Activated naive CD8-positive, alpha-beta T cell treated with anti-CD3 and anti-CD28 coated beads for 36 hours (primary cell): ENCODE data around the gene ABI3BP. TPM values are rescaled to one million over a fixed set of nuclear protein-coding genes. Genes with fewer than 3 reads are reported as not detected.

Source experiments
- DNase-seq: peaks from one replicate; pipeline ENCODE4 v3.0.0; 2021
- H3K27ac Mint-ChIP-seq: one replicate; pipeline ENCODE4 v1.8.0; 2022; ENCODE audit warnings: mild to moderate bottlenecking, moderate library complexity, mixed read lengths
- H3K27me3 Mint-ChIP-seq: one replicate; pipeline ENCODE4 v1.8.0; 2022; ENCODE audit warnings: mild to moderate bottlenecking, mixed read lengths
- H3K36me3 Mint-ChIP-seq: one replicate; pipeline ENCODE4 v1.8.0; 2021; ENCODE audit warnings: mild to moderate bottlenecking, mixed read lengths
- H3K4me1 Mint-ChIP-seq: one replicate; pipeline ENCODE4 v1.8.0; 2021; ENCODE audit warnings: mixed read lengths
- H3K4me3 Mint-ChIP-seq: one replicate; pipeline ENCODE4 v1.8.0; 2022; ENCODE audit warnings: mild to moderate bottlenecking, moderate library complexity, mixed read lengths
- H3K9me3 Mint-ChIP-seq: one replicate; pipeline ENCODE4 v1.8.0; 2022; ENCODE audit warnings: mixed read lengths
- total RNA-seq, 2 experiments: library from RNA; stranded (reverse); gene quantifications; one replicate each; pipeline ENCODE4 v1.2.3, GENCODE V29; 2021

The ABI3BP gene
- total RNA-seq, 2 experiments from 2014 or later, result 0.12 to 0.14 TPM

DNA sequence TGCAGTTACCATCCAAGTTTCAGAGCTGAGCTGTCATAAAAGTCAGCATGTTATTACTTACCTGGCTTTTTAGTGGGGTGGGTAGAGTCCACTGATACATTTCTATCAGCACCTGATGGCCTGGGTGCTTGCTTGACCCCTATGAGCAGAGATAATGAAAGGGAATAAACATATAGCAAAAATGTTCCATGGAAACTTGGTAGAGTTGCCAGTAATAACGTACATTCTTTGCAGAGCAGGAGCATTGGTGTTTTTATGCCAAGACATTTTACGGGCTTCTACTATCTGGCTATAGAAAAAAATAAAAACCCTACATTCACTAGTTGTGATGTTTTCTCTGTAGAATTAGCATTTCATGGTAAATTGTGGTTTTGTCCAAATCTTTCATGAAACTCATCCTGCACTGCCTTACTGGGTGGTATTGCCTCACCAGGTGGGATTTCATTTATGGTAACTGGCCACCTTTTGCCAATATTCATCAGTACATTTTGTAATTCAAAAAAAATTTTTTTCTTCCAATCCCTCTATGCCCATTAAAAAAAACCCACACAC is 213.1 kb downstream of the ABI3BP start:
- Mint-ChIP-seq H3K4me1 (no peaks in the 10 kb centered on the region), H3K27me3 (no peaks in the 10 kb centered on the region), H3K27ac (no peak overlapping the region), H3K4me3 (no peak overlapping the region), H3K9me3 (peaks cover 1% of the 10 kb centered on the region), H3K36me3 (no peaks in the 10 kb centered on the region)
- DNase-seq, result no peak

DNA sequence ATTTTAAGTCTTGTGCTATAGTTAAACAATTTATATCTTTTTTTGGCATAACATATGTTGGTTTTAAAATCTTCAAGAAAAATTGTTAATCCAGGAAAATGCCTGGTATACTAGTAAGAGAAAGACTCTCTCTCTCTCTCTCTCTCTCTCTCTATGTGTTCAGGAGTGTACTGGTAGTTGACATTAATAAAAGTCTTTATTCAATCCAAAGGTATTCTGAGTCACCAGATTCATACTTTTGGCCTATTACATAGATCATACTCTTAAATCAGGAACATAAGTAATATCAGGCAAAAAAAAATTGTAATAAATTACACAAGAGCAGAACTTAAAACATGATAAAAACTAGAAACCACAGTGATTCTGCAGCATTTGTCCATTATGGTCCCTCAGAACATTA is 213.7 kb downstream of the ABI3BP start:
- Mint-ChIP-seq H3K27ac (no peak overlapping the region), H3K4me1 (no peaks in the 10 kb centered on the region), H3K4me3 (no peak overlapping the region), H3K9me3 (no peaks in the 10 kb centered on the region), H3K27me3 (no peaks in the 10 kb centered on the region), H3K36me3 (no peaks in the 10 kb centered on the region)
- DNase-seq, result no peak

DNA sequence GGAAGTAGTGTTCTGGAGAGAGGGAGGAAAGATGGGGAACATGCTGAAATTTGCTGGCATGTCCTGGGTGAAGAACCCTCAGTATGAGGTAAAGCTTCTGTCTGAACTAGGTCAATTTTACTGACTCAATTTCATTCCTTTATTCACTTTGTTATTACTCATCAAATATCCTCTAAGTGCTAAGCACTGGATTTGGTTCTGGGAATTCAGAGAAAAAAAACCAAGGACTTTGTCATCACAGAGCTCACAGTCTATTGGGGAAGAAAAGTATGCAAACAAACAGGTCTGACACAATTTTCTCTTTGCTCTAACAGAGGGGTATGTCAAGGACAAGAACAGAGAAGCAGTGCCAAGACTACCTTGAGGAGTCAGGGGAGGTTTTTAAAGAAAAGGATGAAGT is 215.9 kb downstream of the ABI3BP start:
- Mint-ChIP-seq H3K36me3 (no peaks in the 10 kb centered on the region), H3K4me1 (no peaks in the 10 kb centered on the region), H3K9me3 (no peaks in the 10 kb centered on the region), H3K27ac (no peak overlapping the region), H3K4me3 (no peak overlapping the region), H3K27me3 (no peaks in the 10 kb centered on the region)
- no peak for DNase-seq

DNA sequence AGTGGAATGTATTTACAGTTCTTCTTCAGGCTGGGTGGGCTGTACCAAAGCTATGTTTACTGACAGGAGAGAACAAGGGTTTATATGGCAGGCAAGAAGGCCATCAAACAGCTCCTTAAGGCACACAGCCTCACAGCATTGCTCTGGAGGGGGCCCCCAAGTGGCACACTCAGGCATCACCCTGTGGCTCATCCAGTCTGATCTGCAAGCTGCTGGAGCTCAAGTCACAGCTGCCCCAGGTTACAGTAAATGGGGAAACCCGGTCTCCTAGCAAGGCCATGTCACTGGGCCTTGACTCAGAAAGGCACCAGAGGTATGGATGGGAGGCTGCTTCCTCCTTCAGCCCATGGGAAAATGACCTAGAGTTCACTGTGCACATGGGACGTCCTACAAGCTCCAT is 216.5 kb downstream of the ABI3BP start:
- no peaks in the 10 kb centered on the region for H3K27me3 Mint-ChIP-seq
- DNase-seq, result no peak

DNA sequence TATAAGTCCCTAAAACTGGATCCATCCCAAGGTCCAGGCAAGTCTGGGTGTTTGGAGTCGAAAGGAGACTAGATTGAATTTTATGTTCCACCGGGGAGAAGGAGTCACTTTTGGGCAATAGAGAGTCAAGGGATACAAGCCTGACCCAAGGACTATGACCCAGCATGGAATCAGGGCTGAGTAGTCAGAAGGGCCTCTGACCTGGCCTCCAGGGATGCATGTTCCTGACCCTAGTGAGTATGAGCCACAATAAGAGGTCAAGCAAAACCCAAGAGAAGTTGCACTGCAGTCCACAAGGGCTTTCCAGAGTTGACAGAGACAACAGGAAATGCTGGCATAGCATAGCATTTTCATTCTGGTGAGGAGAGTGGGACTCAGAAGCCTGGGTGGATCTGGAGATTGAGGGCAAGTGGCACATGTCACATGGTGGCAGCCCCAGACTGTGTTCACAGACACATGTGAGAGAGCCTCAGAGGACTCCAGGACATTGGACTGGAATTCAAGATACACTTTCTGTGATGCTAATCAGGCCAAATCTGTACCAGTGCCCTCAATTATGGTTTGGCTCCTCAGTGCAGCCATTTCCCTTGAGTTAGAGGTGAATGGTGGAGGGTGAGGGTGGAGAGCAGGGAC is 217.0 kb downstream of the ABI3BP start:
- Mint-ChIP-seq H3K9me3 (no peaks in the 10 kb centered on the region), H3K4me3 (no peak overlapping the region), H3K27me3 (no peaks in the 10 kb centered on the region), H3K36me3 (peaks cover 2% of the 10 kb centered on the region), H3K4me1 (no peaks in the 10 kb centered on the region), H3K27ac (no peak overlapping the region)
- DNase-seq, result no peak

More for the DNA sequence above, 216.5 kb downstream of the ABI3BP start:
- Mint-ChIP-seq H3K4me1 (no peaks in the 10 kb centered on the region), H3K9me3 (no peaks in the 10 kb centered on the region), H3K4me3 (no peak overlapping the region), H3K36me3 (peaks cover 1% of the 10 kb centered on the region), H3K27ac (no peak overlapping the region)

DNA sequence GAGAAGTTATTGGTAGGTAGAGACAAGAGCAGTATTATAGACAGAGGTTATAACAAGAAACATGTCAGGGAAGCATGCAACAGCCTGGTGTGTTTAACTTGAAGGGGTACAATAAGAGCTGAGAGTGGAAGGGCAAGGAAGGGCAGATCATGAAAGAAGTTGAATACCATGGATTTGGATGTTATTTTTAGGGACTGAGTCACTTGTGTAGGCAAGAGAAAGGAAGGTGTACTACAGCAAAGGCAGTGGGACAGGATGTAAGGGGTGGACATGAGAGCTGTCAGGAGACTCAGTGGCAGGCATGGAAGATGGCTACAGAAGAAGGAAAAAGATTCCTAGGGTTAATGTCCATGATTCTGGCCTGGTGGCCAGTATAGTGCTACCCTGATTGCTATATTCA is 217.6 kb downstream of the ABI3BP start:
- Mint-ChIP-seq H3K4me3 (no peak overlapping the region), H3K36me3 (peaks cover 2% of the 10 kb centered on the region)
- DNase-seq, result no peak

DNA sequence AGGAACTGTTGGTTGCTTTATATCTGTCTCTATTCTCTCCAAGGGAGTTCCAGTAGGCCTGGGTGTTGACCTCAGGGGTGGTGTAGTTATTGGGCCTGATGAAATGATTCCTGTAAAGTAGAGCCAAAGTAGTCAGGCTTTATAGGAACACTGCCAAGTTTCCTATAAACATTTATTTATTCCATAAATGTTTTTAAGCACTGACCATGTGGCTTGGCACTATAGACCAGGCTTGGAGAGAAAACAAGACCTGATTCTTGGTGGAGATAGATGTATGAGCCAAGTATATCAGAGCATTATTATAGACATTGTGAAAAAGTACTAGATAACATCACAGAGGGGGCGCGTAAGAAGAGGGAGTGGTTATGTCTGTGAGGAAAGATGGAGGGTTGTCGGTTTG is 218.0 kb downstream of the ABI3BP start:
- Mint-ChIP-seq H3K27me3 (no peaks in the 10 kb centered on the region), H3K9me3 (no peaks in the 10 kb centered on the region), H3K27ac (no peak overlapping the region), H3K4me3 (no peak overlapping the region), H3K4me1 (no peaks in the 10 kb centered on the region), H3K36me3 (peaks cover 2% of the 10 kb centered on the region)
- DNase-seq, result no peak

More for the DNA sequence above, 217.6 kb downstream of the ABI3BP start:
- Mint-ChIP-seq H3K4me1 (no peaks in the 10 kb centered on the region), H3K27me3 (no peaks in the 10 kb centered on the region), H3K27ac (no peak overlapping the region), H3K9me3 (no peaks in the 10 kb centered on the region)

DNA sequence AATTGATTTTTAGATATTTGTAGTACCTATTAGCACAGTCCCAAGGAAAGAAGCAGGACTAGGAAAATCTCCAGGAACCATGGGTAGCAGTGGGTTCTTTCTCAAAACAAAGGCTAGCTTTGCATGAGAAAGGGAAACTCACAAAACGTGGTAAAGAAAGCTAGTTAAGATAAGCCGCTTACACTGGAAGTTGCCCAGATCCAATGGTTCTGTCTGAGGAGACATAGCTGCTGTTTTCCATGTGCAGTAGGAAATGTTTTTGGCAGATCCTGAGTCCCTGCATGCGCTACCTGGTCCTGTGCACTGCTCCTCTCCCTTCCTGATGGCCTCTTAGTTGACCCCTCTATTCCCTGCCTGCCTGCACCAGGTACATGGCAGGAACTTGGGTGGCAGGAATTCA is 223.5 kb downstream of the ABI3BP start:
- no peak overlapping the region for H3K4me3 Mint-ChIP-seq
- H3K36me3 Mint-ChIP-seq, result peaks cover 2% of the 10 kb centered on the region
- H3K27me3 Mint-ChIP-seq, result no peaks in the 10 kb centered on the region
- H3K27ac Mint-ChIP-seq, result no peak overlapping the region
- DNase-seq, result no peak
- peaks cover 9% of the 10 kb centered on the region for H3K4me1 Mint-ChIP-seq
- no peaks in the 10 kb centered on the region for H3K9me3 Mint-ChIP-seq

DNA sequence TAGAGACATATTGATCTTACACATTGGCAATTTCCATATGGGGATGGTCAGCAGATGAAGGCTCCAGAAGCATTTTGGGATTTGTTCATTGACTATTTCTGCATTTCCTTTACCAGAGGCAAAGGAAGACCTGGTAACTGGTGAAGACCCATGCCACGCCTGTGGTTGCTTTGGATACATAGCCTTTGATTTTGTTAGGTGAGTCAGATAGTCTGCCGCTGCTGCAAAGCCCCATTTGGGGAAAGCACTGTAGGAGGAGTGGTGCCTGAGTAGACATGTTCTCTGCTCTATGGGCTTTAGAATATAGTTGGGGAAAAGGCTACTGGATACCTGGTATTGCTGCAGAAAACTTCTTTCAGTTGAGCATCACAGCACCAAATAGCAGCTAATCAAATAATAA is 227.2 kb downstream of the ABI3BP start:
- no peak overlapping the region for H3K27ac Mint-ChIP-seq
- H3K9me3 Mint-ChIP-seq, result no peaks in the 10 kb centered on the region
- H3K4me1 Mint-ChIP-seq, result peaks cover 9% of the 10 kb centered on the region
- H3K27me3 Mint-ChIP-seq, result no peaks in the 10 kb centered on the region
- peak; percentile 14 for DNase-seq
- no peak overlapping the region for H3K4me3 Mint-ChIP-seq
- H3K36me3 Mint-ChIP-seq, result no peaks in the 10 kb centered on the region

DNA sequence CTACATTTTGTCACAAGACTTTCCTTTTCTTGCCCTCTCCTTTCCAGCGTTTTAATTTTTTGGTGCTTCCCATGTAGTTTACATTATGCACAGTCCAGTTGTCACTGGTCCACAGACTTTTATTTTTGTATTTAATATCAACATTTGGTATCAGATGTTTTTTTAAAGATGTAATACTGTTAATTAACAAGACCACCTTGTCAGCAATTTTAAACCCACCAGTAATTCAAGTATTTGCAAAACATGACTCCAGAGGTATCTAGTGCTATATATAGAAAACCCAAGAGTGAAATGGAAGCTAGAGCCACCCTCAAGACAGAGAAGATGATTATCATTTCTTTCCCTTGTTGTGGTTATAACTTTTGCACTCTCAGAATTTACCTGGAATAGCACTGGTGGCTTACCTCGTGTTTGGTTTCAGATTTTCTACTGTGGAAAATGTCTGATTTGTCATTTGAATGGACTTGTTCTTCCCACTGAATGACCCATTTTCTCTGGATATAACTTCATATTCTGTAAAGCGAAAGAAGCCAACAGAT is 227.7 kb downstream of the ABI3BP start:
- H3K27ac Mint-ChIP-seq, result no peak overlapping the region
- no peaks in the 10 kb centered on the region for H3K9me3 Mint-ChIP-seq
- DNase-seq, result no peak
- no peaks in the 10 kb centered on the region for H3K27me3 Mint-ChIP-seq
- H3K36me3 Mint-ChIP-seq, result no peaks in the 10 kb centered on the region
- H3K4me1 Mint-ChIP-seq, result peaks cover 9% of the 10 kb centered on the region
- H3K4me3 Mint-ChIP-seq, result no peak overlapping the region

DNA sequence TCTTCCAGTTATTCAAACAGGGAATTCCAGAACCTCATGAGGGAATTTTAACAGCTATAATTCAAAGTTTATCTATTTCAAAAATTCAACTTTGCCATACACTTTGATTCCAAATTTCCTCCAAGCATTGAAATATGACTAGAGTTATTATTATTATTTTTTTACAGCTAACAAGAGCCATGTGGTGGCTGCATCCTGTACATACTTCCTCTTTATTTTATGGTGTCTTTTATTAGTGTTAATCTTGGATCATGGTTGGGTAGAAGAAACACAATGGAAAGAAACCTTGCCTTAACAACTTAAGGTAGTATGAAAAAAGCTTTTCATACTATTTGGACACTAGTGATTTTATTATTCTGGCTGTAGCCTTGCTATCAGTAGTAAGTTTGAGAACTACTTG is 231.3 kb downstream of the ABI3BP start:
- H3K4me1 Mint-ChIP-seq, result peaks cover 9% of the 10 kb centered on the region
- DNase-seq, result no peak
- H3K4me3 Mint-ChIP-seq, result no peak overlapping the region
- no peaks in the 10 kb centered on the region for H3K9me3 Mint-ChIP-seq
- H3K27ac Mint-ChIP-seq, result no peak overlapping the region
- H3K27me3 Mint-ChIP-seq, result no peaks in the 10 kb centered on the region
- no peaks in the 10 kb centered on the region for H3K36me3 Mint-ChIP-seq

DNA sequence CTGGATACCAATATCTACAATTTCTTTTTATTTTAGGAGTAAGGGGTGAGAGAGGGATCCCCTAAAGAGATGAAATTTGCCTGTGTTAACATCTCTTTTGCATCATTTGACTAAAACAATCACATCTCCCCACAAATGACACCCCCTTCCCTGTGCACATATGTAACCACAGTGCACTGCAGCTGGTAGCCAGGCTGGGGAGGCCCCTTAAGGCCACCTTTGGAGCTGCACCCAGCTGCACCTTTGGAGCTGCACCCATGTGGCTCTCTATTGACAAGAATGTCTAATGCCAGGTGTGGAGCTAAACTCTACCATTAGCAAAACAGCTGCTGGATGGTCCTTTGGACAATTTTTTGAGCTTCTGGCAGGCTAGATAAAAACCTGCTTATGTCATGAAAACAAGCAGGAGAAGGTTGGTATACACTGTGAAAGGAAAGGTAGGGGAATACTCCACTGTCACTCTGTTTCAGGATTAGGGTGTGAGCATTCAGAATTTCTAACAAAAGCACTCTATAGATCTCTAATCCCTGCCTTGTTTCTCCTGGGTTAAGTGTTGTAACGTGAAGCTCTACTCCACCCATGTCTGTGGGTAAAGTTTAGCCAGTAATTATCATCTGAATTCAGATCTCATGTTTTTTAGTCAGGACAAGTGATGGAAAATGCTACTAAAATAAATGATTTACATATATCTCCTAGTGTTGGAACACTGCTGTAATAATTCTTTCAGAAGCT is 231.8 kb downstream of the ABI3BP start:
- H3K27me3 Mint-ChIP-seq, result no peaks in the 10 kb centered on the region
- no peak overlapping the region for H3K27ac Mint-ChIP-seq
- H3K4me1 Mint-ChIP-seq, result peaks cover 9% of the 10 kb centered on the region
- no peaks in the 10 kb centered on the region for H3K9me3 Mint-ChIP-seq
- no peak for DNase-seq
- no peak overlapping the region for H3K4me3 Mint-ChIP-seq
- no peaks in the 10 kb centered on the region for H3K36me3 Mint-ChIP-seq

DNA sequence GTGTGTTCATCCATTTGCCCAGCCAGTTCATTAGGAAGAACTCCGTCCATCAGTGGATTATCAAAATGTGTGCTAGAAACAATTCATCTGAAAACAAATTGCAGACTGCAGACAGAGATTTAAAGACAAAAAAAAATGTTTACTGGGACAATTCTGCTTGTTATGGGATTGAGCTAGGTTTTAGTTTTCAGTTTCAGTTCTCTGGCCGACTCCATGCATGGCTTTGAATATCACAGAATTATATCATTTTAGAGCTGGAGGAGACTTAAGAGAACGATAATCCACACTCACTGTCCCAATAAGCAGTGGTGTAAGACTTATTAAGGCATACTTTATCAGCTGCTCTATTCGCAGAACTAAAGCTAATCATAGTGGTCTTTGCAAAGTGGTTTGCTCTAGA is 232.8 kb downstream of the ABI3BP start:
- DNase-seq, result no peak
- Mint-ChIP-seq H3K4me3 (no peak overlapping the region), H3K27me3 (no peaks in the 10 kb centered on the region), H3K9me3 (no peaks in the 10 kb centered on the region), H3K36me3 (no peaks in the 10 kb centered on the region), H3K27ac (no peak overlapping the region), H3K4me1 (peaks cover under 1% of the 10 kb centered on the region)

DNA sequence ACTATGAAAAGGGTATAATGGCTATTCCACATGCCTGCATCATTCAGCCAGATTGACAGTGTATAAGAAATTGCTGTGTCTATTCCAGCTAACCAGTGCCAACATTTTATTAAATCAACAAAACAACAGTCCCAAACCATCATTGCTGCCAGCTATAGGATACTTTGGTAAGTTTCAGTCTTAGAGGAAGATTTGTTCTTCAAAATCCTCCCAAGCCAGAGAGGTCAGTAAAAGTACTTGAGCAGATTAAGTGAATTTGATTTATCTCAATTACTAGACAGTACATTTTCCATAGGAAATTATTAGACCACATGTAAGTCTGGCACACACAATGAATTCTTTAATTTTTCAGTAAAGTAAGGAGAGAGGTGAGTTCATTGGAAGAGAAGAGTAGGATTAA is 233.3 kb downstream of the ABI3BP start:
- H3K27me3 Mint-ChIP-seq, result no peaks in the 10 kb centered on the region
- H3K9me3 Mint-ChIP-seq, result no peaks in the 10 kb centered on the region
- no peak overlapping the region for H3K27ac Mint-ChIP-seq
- no peaks in the 10 kb centered on the region for H3K36me3 Mint-ChIP-seq
- no peaks in the 10 kb centered on the region for H3K4me1 Mint-ChIP-seq
- H3K4me3 Mint-ChIP-seq, result no peak overlapping the region
- no peak for DNase-seq

DNA sequence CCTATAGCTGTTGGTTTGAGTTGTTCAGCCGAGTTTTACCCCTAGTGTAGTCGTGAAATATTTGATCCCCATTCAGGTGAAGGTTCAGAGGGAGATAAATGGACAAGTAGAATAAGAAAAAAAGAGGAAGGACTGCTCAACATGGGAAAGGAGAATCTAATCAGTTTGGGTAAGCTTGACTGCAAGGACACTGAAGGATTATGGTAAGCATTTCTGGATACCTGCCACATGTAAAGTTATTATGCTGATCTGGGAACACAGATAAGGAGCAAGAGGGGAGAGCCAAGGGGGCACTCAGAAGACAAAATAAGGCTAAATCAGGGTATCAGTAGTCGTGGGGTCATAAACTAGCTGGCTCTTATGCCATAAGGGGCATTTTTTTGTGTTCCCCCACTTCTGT is 234.1 kb downstream of the ABI3BP start:
- Mint-ChIP-seq H3K4me3 (no peak overlapping the region), H3K36me3 (peaks cover under 1% of the 10 kb centered on the region), H3K4me1 (no peaks in the 10 kb centered on the region)

DNA sequence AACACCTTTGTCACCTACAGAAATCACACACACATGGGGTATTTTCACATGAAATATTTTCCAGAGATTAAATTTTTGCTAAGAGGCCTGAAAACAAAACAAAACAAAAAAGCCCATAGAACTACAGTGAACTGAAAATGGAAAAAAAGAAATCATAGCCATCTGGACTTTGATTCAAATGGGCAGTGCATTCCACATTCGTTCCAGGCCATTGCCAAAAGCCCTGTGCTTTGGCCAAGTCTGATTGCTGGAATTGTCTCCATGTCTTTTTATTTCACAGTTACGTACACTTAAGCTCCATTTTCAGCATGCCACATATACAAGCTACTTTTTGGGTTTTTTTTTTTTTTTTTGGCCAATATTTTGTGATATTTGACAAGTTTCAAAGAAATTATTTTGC is 236.8 kb downstream of the ABI3BP start:
- no peak overlapping the region for H3K27ac Mint-ChIP-seq
- H3K4me1 Mint-ChIP-seq, result no peaks in the 10 kb centered on the region
- H3K27me3 Mint-ChIP-seq, result no peaks in the 10 kb centered on the region
- H3K36me3 Mint-ChIP-seq, result peaks cover 10% of the 10 kb centered on the region
- no peak overlapping the region for H3K4me3 Mint-ChIP-seq
- no peak for DNase-seq
- H3K9me3 Mint-ChIP-seq, result no peaks in the 10 kb centered on the region

More for the DNA sequence above, 234.1 kb downstream of the ABI3BP start:
- no peaks in the 10 kb centered on the region for H3K9me3 Mint-ChIP-seq
- no peak overlapping the region for H3K27ac Mint-ChIP-seq
- no peaks in the 10 kb centered on the region for H3K27me3 Mint-ChIP-seq
- no peak for DNase-seq
